Activated naive CD8-positive, alpha-beta T cell treated with anti-CD3 and anti-CD28 coated beads for 36 hours (primary cell): ENCODE measurements around the gene MAN1A1. TPM values are rescaled to one million over a fixed set of nuclear protein-coding genes. Genes with fewer than 3 reads are reported as not detected.

ENCODE experiments used
- DNase-seq: peaks from one replicate; pipeline ENCODE4 v3.0.0; 2021
- H3K27ac Mint-ChIP-seq: one replicate; pipeline ENCODE4 v1.8.0; 2022; ENCODE audit warnings: mild to moderate bottlenecking, moderate library complexity, mixed read lengths
- H3K27me3 Mint-ChIP-seq: one replicate; pipeline ENCODE4 v1.8.0; 2022; ENCODE audit warnings: mild to moderate bottlenecking, mixed read lengths
- H3K36me3 Mint-ChIP-seq: one replicate; pipeline ENCODE4 v1.8.0; 2021; ENCODE audit warnings: mild to moderate bottlenecking, mixed read lengths
- H3K4me1 Mint-ChIP-seq: one replicate; pipeline ENCODE4 v1.8.0; 2021; ENCODE audit warnings: mixed read lengths
- H3K4me3 Mint-ChIP-seq: one replicate; pipeline ENCODE4 v1.8.0; 2022; ENCODE audit warnings: mild to moderate bottlenecking, moderate library complexity, mixed read lengths
- H3K9me3 Mint-ChIP-seq: one replicate; pipeline ENCODE4 v1.8.0; 2022; ENCODE audit warnings: mixed read lengths
- total RNA-seq, 2 experiments: library from RNA; stranded (reverse); gene quantifications; one replicate each; pipeline ENCODE4 v1.2.3, GENCODE V29; 2021

MAN1A1 gene
- total RNA-seq, 2 experiments from 2014 or later: 21.4 to 22.6 TPM

- Mint-ChIP-seq H3K27ac (no peak overlapping the region), H3K27me3 (no peaks in the 10 kb centered on the region), H3K9me3 (peaks cover 2% of the 10 kb centered on the region), H3K36me3 (peaks cover 30% of the 10 kb centered on the region), H3K4me3 (no peak overlapping the region), H3K4me1 (peaks cover 17% of the 10 kb centered on the region)
- no peak for DNase-seq
Observed at GRCh38 chr6:119262612-119263011, 86.9 kb downstream of the MAN1A1 start.

- H3K27me3 Mint-ChIP-seq: no peaks in the 10 kb centered on the region
- no peak for DNase-seq
- no peak overlapping the region for H3K27ac Mint-ChIP-seq
- H3K4me1 Mint-ChIP-seq: peaks cover 19% of the 10 kb centered on the region
- H3K4me3 Mint-ChIP-seq: no peak overlapping the region
- peaks cover 2% of the 10 kb centered on the region for H3K9me3 Mint-ChIP-seq
- H3K36me3 Mint-ChIP-seq: peaks cover 27% of the 10 kb centered on the region
Observed at GRCh38 chr6:119261944-119262284, 87.6 kb downstream of the MAN1A1 start.

GRCh38 chr6:119259027-119259426 lies 90.5 kb downstream of the MAN1A1 start:
- Mint-ChIP-seq H3K27ac (no peak overlapping the region), H3K36me3 (peaks cover 22% of the 10 kb centered on the region), H3K4me1 (peaks cover 31% of the 10 kb centered on the region)

GRCh38 chr6:119257726-119258125 lies 91.8 kb downstream of the MAN1A1 start:
- no peak overlapping the region for H3K27ac Mint-ChIP-seq

More at GRCh38 chr6:119259027-119259426, 90.5 kb downstream of the MAN1A1 start:
- Mint-ChIP-seq H3K27me3 (no peaks in the 10 kb centered on the region), H3K4me3 (no peak overlapping the region), H3K9me3 (peaks cover 2% of the 10 kb centered on the region)
- DNase-seq: no peak

GRCh38 chr6:119256978-119257462 lies 92.5 kb downstream of the MAN1A1 start:
- Mint-ChIP-seq H3K9me3 (peaks cover 2% of the 10 kb centered on the region), H3K27me3 (no peaks in the 10 kb centered on the region), H3K27ac (no peak overlapping the region)

More at GRCh38 chr6:119257726-119258125, 91.8 kb downstream of the MAN1A1 start:
- H3K4me1 Mint-ChIP-seq: peaks cover 31% of the 10 kb centered on the region
- DNase-seq: no peak
- H3K27me3 Mint-ChIP-seq: no peaks in the 10 kb centered on the region
- H3K9me3 Mint-ChIP-seq: peaks cover 2% of the 10 kb centered on the region
- no peak overlapping the region for H3K4me3 Mint-ChIP-seq
- peaks cover 21% of the 10 kb centered on the region for H3K36me3 Mint-ChIP-seq

GRCh38 chr6:119256392-119256791 lies 93.2 kb downstream of the MAN1A1 start:
- no peaks in the 10 kb centered on the region for H3K9me3 Mint-ChIP-seq
- no peak overlapping the region for H3K27ac Mint-ChIP-seq
- H3K27me3 Mint-ChIP-seq: no peaks in the 10 kb centered on the region
- H3K4me3 Mint-ChIP-seq: no peak overlapping the region
- peaks cover 26% of the 10 kb centered on the region for H3K4me1 Mint-ChIP-seq
- no peak for DNase-seq
- H3K36me3 Mint-ChIP-seq: peaks cover 10% of the 10 kb centered on the region

More at GRCh38 chr6:119256978-119257462, 92.5 kb downstream of the MAN1A1 start:
- no peak for DNase-seq
- Mint-ChIP-seq H3K4me3 (no peak overlapping the region), H3K36me3 (peaks cover 16% of the 10 kb centered on the region), H3K4me1 (peaks cover 31% of the 10 kb centered on the region)

GRCh38 chr6:119255492-119255891 lies 94.1 kb downstream of the MAN1A1 start:
- peaks cover 25% of the 10 kb centered on the region for H3K4me1 Mint-ChIP-seq
- no peak for DNase-seq

GRCh38 chr6:119250036-119250435 lies 99.5 kb downstream of the MAN1A1 start:
- Mint-ChIP-seq H3K36me3 (peaks cover 25% of the 10 kb centered on the region), H3K4me3 (no peak overlapping the region), H3K27me3 (no peaks in the 10 kb centered on the region), H3K27ac (no peak overlapping the region), H3K4me1 (peaks cover 3% of the 10 kb centered on the region), H3K9me3 (no peaks in the 10 kb centered on the region)
- no peak for DNase-seq

More at GRCh38 chr6:119255492-119255891, 94.1 kb downstream of the MAN1A1 start:
- no peaks in the 10 kb centered on the region for H3K9me3 Mint-ChIP-seq
- no peak overlapping the region for H3K4me3 Mint-ChIP-seq
- H3K36me3 Mint-ChIP-seq: peaks cover 12% of the 10 kb centered on the region
- no peaks in the 10 kb centered on the region for H3K27me3 Mint-ChIP-seq
- no peak overlapping the region for H3K27ac Mint-ChIP-seq

- H3K27ac Mint-ChIP-seq: no peak overlapping the region
- no peak overlapping the region for H3K4me3 Mint-ChIP-seq
- peaks cover 26% of the 10 kb centered on the region for H3K36me3 Mint-ChIP-seq
- H3K27me3 Mint-ChIP-seq: no peaks in the 10 kb centered on the region
- DNase-seq: no peak
- no peaks in the 10 kb centered on the region for H3K9me3 Mint-ChIP-seq
- H3K4me1 Mint-ChIP-seq: peaks cover under 1% of the 10 kb centered on the region
Observed at GRCh38 chr6:119249319-119249718, 100.2 kb downstream of the MAN1A1 start.

GRCh38 chr6:119247504-119247903 lies 102.1 kb downstream of the MAN1A1 start:
- Mint-ChIP-seq H3K4me3 (no peak overlapping the region), H3K9me3 (no peaks in the 10 kb centered on the region), H3K36me3 (peaks cover 18% of the 10 kb centered on the region), H3K27me3 (no peaks in the 10 kb centered on the region), H3K27ac (no peak overlapping the region), H3K4me1 (no peaks in the 10 kb centered on the region)
- no peak for DNase-seq

- no peak for DNase-seq
- H3K36me3 Mint-ChIP-seq: peaks cover 16% of the 10 kb centered on the region
- no peaks in the 10 kb centered on the region for H3K27me3 Mint-ChIP-seq
Observed at GRCh38 chr6:119243657-119244056, 105.9 kb downstream of the MAN1A1 start.

GRCh38 chr6:119243037-119243436 lies 106.5 kb downstream of the MAN1A1 start:
- Mint-ChIP-seq H3K9me3 (no peaks in the 10 kb centered on the region), H3K4me1 (no peaks in the 10 kb centered on the region), H3K27ac (no peak overlapping the region), H3K4me3 (no peak overlapping the region), H3K36me3 (peaks cover 17% of the 10 kb centered on the region), H3K27me3 (no peaks in the 10 kb centered on the region)
- no peak for DNase-seq

More at GRCh38 chr6:119243657-119244056, 105.9 kb downstream of the MAN1A1 start:
- Mint-ChIP-seq H3K27ac (no peak overlapping the region), H3K4me1 (no peaks in the 10 kb centered on the region), H3K9me3 (no peaks in the 10 kb centered on the region), H3K4me3 (no peak overlapping the region)

- Mint-ChIP-seq H3K36me3 (peaks cover 20% of the 10 kb centered on the region), H3K4me3 (no peak overlapping the region), H3K27ac (no peak overlapping the region), H3K9me3 (no peaks in the 10 kb centered on the region), H3K4me1 (no peaks in the 10 kb centered on the region), H3K27me3 (no peaks in the 10 kb centered on the region)
- DNase-seq: no peak
Observed at GRCh38 chr6:119241540-119242309, 107.8 kb downstream of the MAN1A1 start.

GRCh38 chr6:119241111-119241465 lies 108.5 kb downstream of the MAN1A1 start:
- no peak overlapping the region for H3K27ac Mint-ChIP-seq

GRCh38 chr6:119240257-119241110 lies 109.1 kb downstream of the MAN1A1 start:
- no peaks in the 10 kb centered on the region for H3K9me3 Mint-ChIP-seq
- no peak overlapping the region for H3K4me3 Mint-ChIP-seq
- peaks cover 22% of the 10 kb centered on the region for H3K36me3 Mint-ChIP-seq
- H3K4me1 Mint-ChIP-seq: no peaks in the 10 kb centered on the region
- H3K27ac Mint-ChIP-seq: no peak overlapping the region
- no peak for DNase-seq
- no peaks in the 10 kb centered on the region for H3K27me3 Mint-ChIP-seq

More at GRCh38 chr6:119241111-119241465, 108.5 kb downstream of the MAN1A1 start:
- Mint-ChIP-seq H3K9me3 (no peaks in the 10 kb centered on the region), H3K27me3 (no peaks in the 10 kb centered on the region), H3K4me3 (no peak overlapping the region), H3K4me1 (no peaks in the 10 kb centered on the region), H3K36me3 (peaks cover 21% of the 10 kb centered on the region)
- no peak for DNase-seq
